Motor neuron (in vitro differentiated cells): ENCODE results near the gene GPSM1. TPM values are rescaled to one million over a fixed set of nuclear protein-coding genes. Genes with fewer than 3 reads are reported as not detected.

Experiments used
- ATAC-seq, 8 experiments: fragments of 200-7000 bp; cut with Tn5 transposase; replicated peaks in 6 of 8; 2 replicates each; pipeline ENCODE4 v1.8.0; 2021; ENCODE audit warnings: mild to moderate bottlenecking in 8 of 8, moderate library complexity in 8 of 8
- H3K27ac ChIP-seq, 2 donors: fragments of 250-450 bp; sonication (Bioruptor Pico); 2 replicates each; pipeline ENCODE4 v1.9.0; 2021; ENCODE audit warnings: antibody characterized with exemption in 2 of 2, mild to moderate bottlenecking in 2 of 2, moderate library complexity in 1 of 2
- H3K4me1 ChIP-seq, 2 donors: fragments of 250-450 bp; sonication (Bioruptor Pico); replicated peaks in 1 of 2; 2 replicates each; pipeline ENCODE4 v1.6.1; 2021; ENCODE audit warnings: antibody characterized with exemption in 2 of 2, mild to moderate bottlenecking in 2 of 2, moderate library complexity in 1 of 2
- H3K4me3 ChIP-seq, 5 donors: fragments of 250-450 bp; sonication (Bioruptor Pico); 2 replicates each; pipeline ENCODE4 v1.9.0; 2021; ENCODE audit warnings: antibody characterized with exemption in 5 of 5, mild to moderate bottlenecking in 5 of 5, moderate library complexity in 4 of 5
- WGBS, 10 experiments: fragments of 450-650 bp; shearing (Covaris generic); methylation state at CpG; one replicate each; pipeline ENCODE4 v1.0.0; 2022; 5-methylcytosine and 5-hydroxymethylcytosine counted together
- in situ Hi-C, 9 experiments: fragments of 400-800 bp; cut with MboI; loops; one replicate each; pipeline ENCODE4 v1.15.0; 2021; ENCODE audit warnings: low sequenced_read_pairs in 9 of 9, low pct_unique_long_range_greater_than_20kb in 2 of 9; ENCODE audit not compliant: unreplicated experiment in 9 of 9
- total RNA-seq, 8 experiments: library from RNA; unstranded; fragments of 300-600 nt; gene quantifications; 2 replicates each; pipeline versions ENCODE4 v1.2.3 to v1.2.4, GENCODE V29; 2022

The GPSM1 gene
- total RNA-seq, 8 experiments from 2014 or later, result 10.3 to 40.8 (median 28.9) TPM

- no peak overlapping the region for H3K4me3 ChIP-seq
- H3K4me1 ChIP-seq, result peaks cover 7 to 21% of the 10 kb centered on the region in 2 donors
- H3K27ac ChIP-seq, result no peak overlapping the region
- no peak for ATAC-seq
- 63 to 80% methylated on average over 4 of the region's 28 CpGs; no CpG with 5 or more reads in 8 of the 10 experiments for WGBS, 10 experiments
- in situ Hi-C loops, result loop anchor here in 1 of 9 experiments (10.0 kb wide), 1 partner anchor 141 kb away; no protein-coding TSS in a partner anchor
Observed at GRCh38 chr9:136285501-136286358, 41.6 kb upstream of the GPSM1 start.

DNA sequence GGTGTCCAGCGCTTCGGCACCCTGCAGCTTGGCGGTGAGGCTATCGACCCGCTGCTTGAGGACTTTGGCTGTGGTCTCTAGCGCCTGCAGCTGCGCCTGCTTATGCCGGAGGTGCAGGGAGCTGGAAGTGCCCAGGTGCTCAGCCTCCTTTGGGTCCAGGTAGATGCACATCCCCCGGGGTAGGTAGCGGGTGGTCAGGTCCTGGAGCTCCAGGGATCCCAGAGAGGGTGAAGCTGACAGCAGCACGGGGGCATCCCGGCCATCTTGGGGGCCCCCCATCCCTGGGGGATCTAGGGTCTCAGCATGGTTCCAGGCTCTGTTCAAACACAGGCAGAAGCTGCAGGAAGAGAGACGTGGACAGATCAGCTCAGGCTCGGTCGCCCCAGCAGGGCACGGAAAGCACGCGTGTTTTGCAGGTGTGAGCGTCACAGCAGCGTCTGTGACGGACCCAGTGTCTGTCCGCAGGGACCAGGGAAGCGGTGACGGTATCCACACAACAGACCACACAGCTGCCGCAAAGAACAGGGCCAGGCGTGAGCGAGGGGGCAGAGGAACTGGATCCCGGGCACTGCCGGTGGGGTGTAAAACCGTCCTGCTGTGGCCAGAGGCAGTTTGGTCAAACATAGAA is 40.9 kb upstream of the GPSM1 start:
- ATAC-seq, result no peak
- no peak overlapping the region for H3K4me3 ChIP-seq
- in situ Hi-C loops, result loop anchor here in 1 of 9 experiments (10.0 kb wide), 1 partner anchor 142 kb away; no protein-coding TSS in a partner anchor
- no peak overlapping the region for H3K27ac ChIP-seq
- peaks cover 7 to 21% of the 10 kb centered on the region in 2 donors for H3K4me1 ChIP-seq
- WGBS, 10 experiments, result 40 to 73% (median 60%) methylated on average over 1 to 3 of the region's 30 CpGs; no CpG with 5 or more reads in 7 of the 10 experiments

DNA sequence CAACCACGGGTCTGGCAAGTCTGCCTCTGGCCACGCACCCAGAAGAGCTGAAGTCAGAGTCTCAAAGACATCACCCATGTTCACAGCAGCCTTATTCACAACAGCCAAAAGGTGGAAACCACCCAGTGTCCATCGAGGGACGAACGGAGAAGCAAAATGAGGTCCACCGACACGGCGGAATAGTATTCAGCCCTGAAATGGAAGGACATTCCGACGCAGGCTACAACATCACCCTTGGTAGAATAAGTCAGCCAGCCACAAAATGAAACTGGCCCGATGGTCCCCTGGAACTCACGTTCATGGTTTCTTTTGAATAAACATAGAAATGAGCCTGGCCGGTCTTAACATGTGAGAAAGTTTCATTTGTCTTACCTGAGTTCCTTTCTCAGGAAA is 40.4 kb upstream of the GPSM1 start:
- no peak for ATAC-seq
- Histone ChIP-seq H3K27ac (no peak overlapping the region), H3K4me1 (peaks cover 7 to 21% of the 10 kb centered on the region in 2 donors), H3K4me3 (no peak overlapping the region)
- in situ Hi-C loops, result loop anchor here in 1 of 9 experiments (10.0 kb wide), 1 partner anchor 142 kb away; no protein-coding TSS in a partner anchor
- WGBS, 10 experiments, result 45 to 100% (median 76%) methylated on average over 1 to 10 of the region's 13 CpGs; no CpG with 5 or more reads in 3 of the 10 experiments

DNA sequence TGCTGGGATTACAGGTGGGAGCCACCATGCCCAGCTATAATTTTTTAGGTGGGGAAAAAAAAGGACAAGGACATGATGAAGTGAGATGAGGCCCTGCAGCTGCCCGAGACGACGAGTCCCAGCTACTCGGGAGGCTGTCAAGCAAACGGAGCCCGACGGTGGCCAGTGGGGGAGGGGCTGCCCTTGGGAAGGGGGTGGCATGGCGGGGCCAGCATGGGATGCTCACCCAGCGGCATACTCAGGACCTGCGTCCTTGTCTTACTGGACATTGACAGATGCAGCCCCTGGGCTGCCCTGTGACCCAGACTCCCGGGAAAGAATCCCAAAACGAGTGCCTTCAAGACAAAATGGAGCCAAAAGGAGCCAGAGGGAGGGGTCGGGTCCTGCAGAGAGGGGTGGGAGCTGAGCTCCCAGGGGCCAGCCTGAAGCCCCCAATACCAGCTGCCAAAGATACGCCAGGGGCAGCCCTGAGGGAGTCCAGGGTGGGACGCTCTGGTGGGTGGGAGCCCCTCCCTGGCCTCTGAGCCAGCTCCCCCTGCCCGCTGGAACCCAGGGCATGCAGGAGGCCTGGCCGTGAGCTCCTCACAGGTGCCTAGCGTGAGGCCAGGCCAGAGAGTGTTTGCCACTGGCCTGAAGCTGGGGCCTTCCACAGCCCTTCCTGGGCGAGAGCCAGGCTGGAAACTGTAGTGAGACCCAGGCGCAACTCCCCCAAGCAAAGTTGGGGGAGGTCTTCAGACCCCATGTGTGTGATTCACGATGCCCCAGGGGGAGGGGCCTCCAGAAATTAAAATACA is 39.2 kb upstream of the GPSM1 start:
- peaks cover 7 to 27% of the 10 kb centered on the region in 2 donors for H3K4me1 ChIP-seq
- in situ Hi-C loops, result loop anchor here in 1 of 9 experiments (10.0 kb wide), 1 partner anchor 143 kb away; no protein-coding TSS in a partner anchor
- 40% methylated on average over 1 of the region's 21 CpGs; no CpG with 5 or more reads in 9 of the 10 experiments for WGBS, 10 experiments
- no peak for ATAC-seq
- H3K27ac ChIP-seq, result no peak overlapping the region
- no peak overlapping the region for H3K4me3 ChIP-seq

- no peak for ATAC-seq
- H3K4me3 ChIP-seq, result no peak overlapping the region
- in situ Hi-C loops, result loop anchor here in 1 of 9 experiments (10.0 kb wide), 1 partner anchor 145 kb away; no protein-coding TSS in a partner anchor
- H3K27ac ChIP-seq, result no peak overlapping the region
- 40 to 96% (median 83%) methylated on average over 1 to 5 of the region's 30 CpGs; no CpG with 5 or more reads in 4 of the 10 experiments for WGBS, 10 experiments
- H3K4me1 ChIP-seq, result peaks cover 4 to 13% of the 10 kb centered on the region in 2 donors
Observed at GRCh38 chr9:136289651-136290507, 37.5 kb upstream of the GPSM1 start.

DNA sequence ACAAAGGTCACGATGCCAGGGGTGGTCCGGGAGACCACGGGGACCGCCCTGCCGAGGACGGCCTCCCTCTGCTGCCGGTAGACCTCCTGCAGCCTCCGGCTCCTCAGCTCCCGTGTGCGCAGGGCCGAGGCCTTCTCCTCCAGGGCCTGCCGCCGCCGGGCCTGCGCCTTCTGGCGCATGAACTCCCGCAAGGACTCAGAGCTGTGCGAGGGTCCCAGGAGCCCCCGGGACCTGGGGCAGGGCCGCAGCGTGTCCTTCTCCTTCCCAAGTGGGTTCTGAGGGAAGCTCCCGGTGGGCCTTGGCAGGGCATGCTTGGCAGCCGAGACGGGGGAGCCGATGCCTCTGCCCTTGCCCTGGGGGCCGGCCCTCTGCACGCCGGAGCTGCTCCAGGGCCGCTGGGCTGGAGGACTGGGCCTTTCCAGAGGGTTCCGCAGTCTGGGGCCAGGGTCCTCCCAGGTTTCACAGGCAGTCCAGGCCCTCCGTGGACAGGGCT is 36.8 kb upstream of the GPSM1 start:
- H3K4me3 ChIP-seq, result no peak overlapping the region
- ATAC-seq, result no peak
- in situ Hi-C loops, result no loop called here
- H3K27ac ChIP-seq, result no peak overlapping the region
- H3K4me1 ChIP-seq, result peaks cover 11 to 17% of the 10 kb centered on the region in 2 donors
- no CpG with 5 or more reads among the region's 31 CpGs for WGBS, 10 experiments

DNA sequence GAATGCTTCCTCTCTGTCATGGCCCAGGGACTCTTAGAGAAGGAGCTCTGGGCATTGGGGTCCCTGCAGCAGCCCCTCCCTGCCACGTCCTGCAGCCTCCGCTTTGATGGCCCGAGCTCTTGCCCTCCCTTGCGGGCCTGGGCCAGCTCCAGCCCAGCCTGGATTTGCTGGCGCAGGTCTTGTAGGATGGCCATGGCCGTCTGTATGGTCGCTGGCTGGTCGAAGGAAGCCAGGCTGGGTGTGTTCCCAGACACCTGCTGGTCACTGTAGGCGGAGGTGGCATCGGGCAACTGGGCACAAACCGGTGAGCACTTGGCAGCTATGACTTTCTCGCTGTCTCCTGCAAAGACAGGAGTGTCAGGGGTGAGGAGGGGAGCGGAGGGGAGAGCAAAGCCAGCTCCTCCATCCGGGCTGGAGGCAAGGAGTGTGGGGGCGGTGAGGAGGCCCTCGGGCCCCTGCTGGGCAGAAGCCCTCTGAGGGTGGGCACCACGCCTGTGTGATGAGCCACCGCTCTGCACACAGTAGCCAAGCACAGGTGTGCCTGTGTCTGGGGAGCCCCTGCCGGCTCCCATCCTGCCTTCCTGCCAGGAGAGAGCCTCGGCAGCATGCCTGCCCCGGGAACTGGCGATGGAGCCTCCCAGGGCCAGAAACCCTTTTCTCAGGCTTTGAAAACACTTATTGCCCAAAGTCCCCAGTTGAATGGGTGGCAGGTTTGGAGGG is 35.9 kb upstream of the GPSM1 start:
- peaks cover 19 to 25% of the 10 kb centered on the region in 2 donors for H3K4me1 ChIP-seq
- no peak for ATAC-seq
- no peak overlapping the region for H3K27ac ChIP-seq
- no peak overlapping the region for H3K4me3 ChIP-seq
- 56 to 92% (median 78%) methylated on average over 5 of the region's 22 CpGs; no CpG with 5 or more reads in 7 of the 10 experiments for WGBS, 10 experiments
- in situ Hi-C loops, result no loop called here

DNA sequence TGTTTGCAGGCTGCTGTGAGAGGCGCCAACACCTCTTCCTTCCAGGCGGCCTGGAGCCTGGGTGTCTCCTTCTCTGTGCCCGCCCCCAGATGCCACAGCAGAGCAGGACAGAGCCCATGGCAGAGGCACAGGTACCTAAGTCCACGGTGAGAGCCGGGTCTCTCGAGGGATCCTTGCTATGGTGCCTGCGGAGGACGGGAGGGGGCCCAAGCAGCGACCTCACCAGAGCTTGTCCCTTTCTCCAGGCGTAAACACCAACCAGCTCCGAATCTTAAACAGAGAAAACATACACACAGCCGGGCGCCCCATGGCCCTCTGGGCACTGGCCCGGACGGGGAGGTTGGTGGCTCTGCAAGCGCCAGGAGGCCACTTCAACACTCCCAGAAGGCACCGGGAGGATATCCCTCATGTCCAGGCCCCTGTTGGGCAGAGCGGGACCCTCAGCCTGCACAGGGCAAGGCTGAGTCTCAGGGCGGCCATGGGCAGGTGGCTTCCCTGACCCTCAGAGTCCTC is 35.3 kb upstream of the GPSM1 start:
- Histone ChIP-seq H3K27ac (no peak overlapping the region), H3K4me1 (peaks cover 20 to 25% of the 10 kb centered on the region in 2 donors), H3K4me3 (no peak overlapping the region)
- ATAC-seq, result peak in 3 of 8 experiments; percentile 4 to 35 (median 11)
- WGBS, 10 experiments, result 50 to 90% (median 80%) methylated on average over 1 to 5 of the region's 19 CpGs; no CpG with 5 or more reads in 5 of the 10 experiments
- in situ Hi-C loops, result no loop called here

DNA sequence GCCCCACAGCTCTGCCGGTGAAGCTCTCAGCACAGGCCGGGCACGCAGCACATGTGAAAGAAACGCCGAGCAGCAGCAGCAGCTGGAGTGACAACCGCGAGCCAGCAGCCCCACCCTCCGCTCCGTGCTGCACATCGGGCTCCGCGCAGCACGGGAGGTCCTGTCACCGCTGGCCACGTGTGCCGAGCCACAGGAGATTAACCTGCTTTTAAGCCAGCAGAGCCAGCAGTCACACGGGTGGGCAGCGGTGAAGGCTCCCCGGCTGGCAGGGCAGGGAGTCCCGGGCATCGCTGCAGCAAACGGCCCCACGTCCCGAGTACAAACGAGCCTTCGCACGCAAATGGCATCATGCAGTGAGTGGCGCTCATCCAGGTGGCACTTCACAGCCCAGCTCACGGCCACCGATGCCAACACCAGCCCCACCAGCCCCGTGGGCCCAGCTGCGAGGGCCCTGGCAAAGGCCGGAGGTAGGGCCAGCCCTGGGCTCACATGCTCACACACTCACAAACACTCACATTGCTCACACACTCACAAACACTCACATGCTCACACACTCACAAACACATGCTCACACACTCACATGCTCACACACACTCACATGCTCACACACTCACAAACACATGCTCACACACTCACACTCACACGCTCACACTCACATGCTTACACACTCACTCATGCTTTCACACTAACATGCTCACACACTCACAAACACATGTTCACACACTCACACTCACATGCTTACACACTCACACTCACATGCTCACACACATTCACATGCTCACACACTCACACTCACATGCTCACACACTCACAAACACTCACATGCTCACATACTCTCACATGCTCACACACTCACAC is 34.5 kb upstream of the GPSM1 start:
- in situ Hi-C loops, result no loop called here
- no peak overlapping the region for H3K27ac ChIP-seq
- 0 to 95% (median 27%) methylated on average over 1 to 10 of the region's 34 CpGs; no CpG with 5 or more reads in 3 of the 10 experiments for WGBS, 10 experiments
- ATAC-seq, result peak; percentile 28 to 94 (median 65)
- no peak overlapping the region for H3K4me3 ChIP-seq
- peaks cover 25% of the 10 kb centered on the region in 2 donors for H3K4me1 ChIP-seq

DNA sequence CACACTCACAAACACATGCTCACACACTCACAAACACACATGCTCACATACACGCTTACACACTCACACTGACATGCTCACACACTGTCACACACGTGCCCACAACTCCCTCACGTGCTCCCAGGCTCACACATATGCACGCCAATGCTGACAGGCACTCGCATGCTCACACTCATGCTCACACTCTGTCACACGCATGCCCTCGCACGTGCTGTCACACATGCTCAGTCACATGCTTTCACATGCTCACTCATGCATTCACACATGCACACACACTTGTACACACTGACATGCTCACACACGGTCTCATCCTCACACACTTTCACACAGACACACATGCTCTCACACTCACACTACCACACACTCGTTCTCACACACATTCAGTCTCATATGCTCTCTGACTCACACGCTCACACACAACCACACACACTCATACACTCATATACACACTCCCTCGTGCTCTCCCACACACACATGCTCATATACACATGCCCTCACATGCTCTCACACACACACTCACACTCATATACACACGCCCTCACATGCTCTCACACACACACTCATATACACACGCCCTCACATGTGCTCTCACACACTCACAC is 33.8 kb upstream of the GPSM1 start:
- peaks cover 25 to 27% of the 10 kb centered on the region in 2 donors for H3K4me1 ChIP-seq
- in situ Hi-C loops, result no loop called here
- no peak overlapping the region for H3K4me3 ChIP-seq
- ATAC-seq, result no peak
- 34 to 95% (median 78%) methylated on average over 4 to 13 of the region's 14 CpGs; no CpG with 5 or more reads in 2 of the 10 experiments for WGBS, 10 experiments
- no peak overlapping the region for H3K27ac ChIP-seq
